ENCODE results near the gene ST6GALNAC3.

DNA sequence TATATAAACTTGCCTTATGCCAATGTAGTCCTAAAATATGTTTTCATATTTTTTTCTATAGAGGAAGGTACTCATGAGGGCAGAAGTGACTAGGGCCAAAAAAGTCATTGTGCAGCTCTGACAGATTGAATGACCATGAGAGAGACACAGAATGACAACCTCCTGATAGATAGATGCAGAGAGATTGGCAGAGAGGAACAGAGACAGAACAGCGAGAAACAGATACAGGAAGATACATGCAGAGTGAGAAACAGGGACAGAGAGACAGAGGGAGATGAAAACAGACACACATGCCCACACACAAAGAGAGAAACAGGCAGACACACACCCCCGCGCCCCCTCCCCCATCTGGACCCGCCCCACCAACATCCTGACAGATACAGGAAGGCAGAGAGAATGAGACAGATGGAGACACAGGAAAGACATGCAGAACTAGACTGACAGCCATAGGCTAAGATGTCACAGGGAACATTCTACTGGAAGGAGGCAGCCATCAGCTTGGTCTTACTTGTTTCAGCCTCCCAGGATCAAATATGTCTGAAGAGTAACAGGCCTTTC is 211.1 kb downstream of the ST6GALNAC3 start:
- TF ChIP-seq, protein P1, sequence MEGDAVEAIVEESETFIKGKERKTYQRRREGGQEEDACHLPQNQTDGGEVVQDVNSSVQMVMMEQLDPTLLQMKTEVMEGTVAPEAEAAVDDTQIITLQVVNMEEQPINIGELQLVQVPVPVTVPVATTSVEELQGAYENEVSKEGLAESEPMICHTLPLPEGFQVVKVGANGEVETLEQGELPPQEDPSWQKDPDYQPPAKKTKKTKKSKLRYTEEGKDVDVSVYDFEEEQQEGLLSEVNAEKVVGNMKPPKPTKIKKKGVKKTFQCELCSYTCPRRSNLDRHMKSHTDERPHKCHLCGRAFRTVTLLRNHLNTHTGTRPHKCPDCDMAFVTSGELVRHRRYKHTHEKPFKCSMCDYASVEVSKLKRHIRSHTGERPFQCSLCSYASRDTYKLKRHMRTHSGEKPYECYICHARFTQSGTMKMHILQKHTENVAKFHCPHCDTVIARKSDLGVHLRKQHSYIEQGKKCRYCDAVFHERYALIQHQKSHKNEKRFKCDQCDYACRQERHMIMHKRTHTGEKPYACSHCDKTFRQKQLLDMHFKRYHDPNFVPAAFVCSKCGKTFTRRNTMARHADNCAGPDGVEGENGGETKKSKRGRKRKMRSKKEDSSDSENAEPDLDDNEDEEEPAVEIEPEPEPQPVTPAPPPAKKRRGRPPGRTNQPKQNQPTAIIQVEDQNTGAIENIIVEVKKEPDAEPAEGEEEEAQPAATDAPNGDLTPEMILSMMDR (tag by site-specific recombination; IDR thresholded peaks at IDR 0.05) = no peak
- TF ChIP-seq, protein P2, sequence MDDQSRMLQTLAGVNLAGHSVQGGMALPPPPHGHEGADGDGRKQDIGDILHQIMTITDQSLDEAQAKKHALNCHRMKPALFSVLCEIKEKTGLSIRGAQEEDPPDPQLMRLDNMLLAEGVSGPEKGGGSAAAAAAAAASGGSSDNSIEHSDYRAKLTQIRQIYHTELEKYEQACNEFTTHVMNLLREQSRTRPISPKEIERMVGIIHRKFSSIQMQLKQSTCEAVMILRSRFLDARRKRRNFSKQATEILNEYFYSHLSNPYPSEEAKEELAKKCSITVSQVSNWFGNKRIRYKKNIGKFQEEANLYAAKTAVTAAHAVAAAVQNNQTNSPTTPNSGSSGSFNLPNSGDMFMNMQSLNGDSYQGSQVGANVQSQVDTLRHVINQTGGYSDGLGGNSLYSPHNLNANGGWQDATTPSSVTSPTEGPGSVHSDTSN (CRISPR knock-in tag; IDR thresholded peaks at IDR 0.05) = no peak
- TF ChIP-seq ZNF311 (tag by site-specific recombination; IDR thresholded peaks at IDR 0.05; ENCODE audit: borderline replicate concordance) (no peak), SETDB1 (IDR thresholded peaks at IDR 0.05; ENCODE audit: insufficient read length, low read length) (no peak), ZNF366 (tag by site-specific recombination; conservative IDR thresholded peaks at IDR 0.05) (no peak), SP7 (tag by site-specific recombination; IDR thresholded peaks at IDR 0.05) (no peak), GFI1B (tag by site-specific recombination; IDR thresholded peaks at IDR 0.05) (no peak), MEIS1 (CRISPR knock-in tag; IDR thresholded peaks at IDR 0.05; ENCODE audit: borderline replicate concordance) (no peak)

Data from HEK293 (cell line).